HepG2 (cell line): ENCODE results near the gene ATP2B3. TPM values are rescaled to one million over a fixed set of nuclear protein-coding genes. Genes with fewer than 3 reads are reported as not detected.

Experiments
- ARID2 ChIP-seq: sonication (generic); formaldehyde crosslinking; IDR thresholded peaks from 2 replicates; pipeline ENCODE4 v1.8.1; 2022; ENCODE audit warnings: mild to moderate bottlenecking, missing genetic modification reagents, borderline replicate concordance
- ASH2L ChIP-seq: fragments of 300-600, 200-600 bp; sonication (generic); IDR thresholded peaks from 2 replicates; pipeline ENCODE4 v1.7.0; 2017; ENCODE audit warnings: low read depth, mild to moderate bottlenecking, moderate library complexity, mixed read lengths, low read length; ENCODE audit not compliant: insufficient read length
- DRAP1 ChIP-seq: IDR thresholded peaks from 2 replicates; pipeline ENCODE4 v1.6.1; 2016; ENCODE audit warnings: missing genetic modification reagents, missing compliant biosample characterization
- FOXA1 ChIP-seq, 2 experiments: fragments of 450-650 bp in 1 of 2; sonication (generic) in 1 of 2; formaldehyde crosslinking in 1 of 2; IDR thresholded peaks; 2 replicates each; pipeline versions ENCODE4 v1.4.0 to v1.6.1; 2016 to 2020; ENCODE audit warnings: missing genetic modification reagents in 1 of 2
- GATAD2A ChIP-seq: IDR thresholded peaks from 2 replicates; pipeline ENCODE4 v1.6.1; 2016
- KDM2A ChIP-seq: sonication (generic); formaldehyde crosslinking; IDR thresholded peaks from 2 replicates; pipeline ENCODE4 v1.4.0; 2020; ENCODE audit warnings: low read depth, missing genetic modification reagents, borderline replicate concordance
- NCOA2 ChIP-seq: sonication (generic); formaldehyde crosslinking; IDR thresholded peaks from 2 replicates; pipeline ENCODE4 v1.8.0; 2022; ENCODE audit warnings: inconsistent platforms
- REPIN1 ChIP-seq: sonication (generic); formaldehyde crosslinking; IDR thresholded peaks from 2 replicates; pipeline ENCODE4 v1.8.0; 2022; ENCODE audit warnings: missing genetic modification reagents, low read depth, mild to moderate bottlenecking, borderline replicate concordance
- SP1 ChIP-seq, 2 experiments: fragments of 450-650 bp in 1 of 2; sonication (generic) in 1 of 2; formaldehyde crosslinking in 1 of 2; IDR thresholded peaks; 2 replicates each; pipeline versions ENCODE4 v1.4.0 to v1.6.1; 2016 to 2020; ENCODE audit warnings: missing genetic modification reagents in 1 of 2
- SPEN ChIP-seq: sonication (generic); formaldehyde crosslinking; IDR thresholded peaks from 2 replicates; pipeline ENCODE4 v1.5.1; 2020; ENCODE audit warnings: low read depth, mild to moderate bottlenecking, missing genetic modification reagents
- TBX2 ChIP-seq: sonication (generic); formaldehyde crosslinking; IDR thresholded peaks from 2 replicates; pipeline ENCODE4 v1.5.0; 2020; ENCODE audit warnings: missing genetic modification reagents, mild to moderate bottlenecking, borderline replicate concordance
- TFAP4 ChIP-seq: sonication (generic); IDR thresholded peaks from 2 replicates; pipeline ENCODE4 v1.6.1; 2016; ENCODE audit warnings: low read depth, borderline replicate concordance
- ZFP37 ChIP-seq: sonication (generic); formaldehyde crosslinking; IDR thresholded peaks from 2 replicates; pipeline ENCODE4 v1.4.0; 2020; ENCODE audit warnings: missing genetic modification reagents, borderline replicate concordance
- ZNF543 ChIP-seq: sonication (generic); formaldehyde crosslinking; IDR thresholded peaks from 2 replicates; pipeline ENCODE4 v1.4.0; 2020; ENCODE audit warnings: mild to moderate bottlenecking, missing genetic modification reagents
- ZNF589 ChIP-seq: sonication (generic); formaldehyde crosslinking; conservative IDR thresholded peaks from 2 replicates; pipeline ENCODE4 v1.8.0; 2022; ENCODE audit warnings: mild to moderate bottlenecking, moderate library complexity, missing genetic modification reagents
- ZNF605 ChIP-seq: sonication (generic); formaldehyde crosslinking; IDR thresholded peaks from 2 replicates; pipeline ENCODE4 v1.8.0; 2022; ENCODE audit warnings: mild to moderate bottlenecking, missing genetic modification reagents
- polyA plus RNA-seq, 8 experiments: library from polyadenylated mRNA; depleted of rRNA in 3 of 8; stranded (reverse) in 7 of 8; unstranded in 1 of 8; fragments of >200 nt; fragmentation: Illumina TruSeq in 4 of 8; extraction: Trizol in 4 of 8; gene quantifications; 2 replicates each; pipeline versions ENCODE4 v1.2.1 to v1.2.3, GENCODE V29; 2011 to 2016; ENCODE audit warnings: low read depth in 4 of 8, missing spikeins in 1 of 8, mixed read lengths in 1 of 8; ENCODE audit not compliant: insufficient read depth in 1 of 8
- total RNA-seq, 5 experiments: library from RNA; depleted of rRNA; stranded (reverse); fragments of >200 nt; fragmentation: Illumina TruSeq; extraction: Trizol; gene quantifications; 2 replicates each; pipeline ENCODE4 v1.2.3, GENCODE V29; 2016; ENCODE audit warnings: low read depth in 1 of 5
- TF ChIP-seq, protein P1 (sequence below): sonication (generic); formaldehyde crosslinking; IDR thresholded peaks from 2 replicates; pipeline ENCODE4 v1.4.0; 2020; ENCODE audit warnings: mild to moderate bottlenecking, missing genetic modification reagents
- TF ChIP-seq, protein P2 (sequence below), 2 experiments: sonication (generic) in 1 of 2; formaldehyde crosslinking in 1 of 2; IDR thresholded peaks; 2 replicates each; pipeline versions ENCODE4 v1.5.1 to v1.6.1; 2011 to 2020; ENCODE audit warnings: borderline replicate concordance in 1 of 2, low read depth in 1 of 2, low read length in 1 of 2, mild to moderate bottlenecking in 1 of 2, missing genetic modification reagents in 1 of 2, moderate library complexity in 1 of 2
- TF ChIP-seq, protein P3 (sequence below): sonication (generic); formaldehyde crosslinking; IDR thresholded peaks from 2 replicates; pipeline ENCODE4 v1.9.0; 2021; ENCODE audit warnings: missing genetic modification reagents, mild to moderate bottlenecking, borderline replicate concordance
- TF ChIP-seq, protein P4 (sequence below): IDR thresholded peaks from 2 replicates; pipeline ENCODE4 v1.6.1; 2016

The ATP2B3 gene
- total and polyA plus RNA-seq, 2 of the 13 experiments (the other 11 are each of a cell fraction or from before 2014, with no cell fraction given), result not detected

- peak; percentile 65; the same call in 1 of the 2 replicates for TF ChIP-seq TFAP4
- peak; percentile 87 for TF ChIP-seq NCOA2 (CRISPR knock-in tag)
- TF ChIP-seq, protein P1, sequence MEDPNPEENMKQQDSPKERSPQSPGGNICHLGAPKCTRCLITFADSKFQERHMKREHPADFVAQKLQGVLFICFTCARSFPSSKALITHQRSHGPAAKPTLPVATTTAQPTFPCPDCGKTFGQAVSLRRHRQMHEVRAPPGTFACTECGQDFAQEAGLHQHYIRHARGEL, result no peak
- TF ChIP-seq ZNF605, result no peak; the same call in 1 of the 2 replicates
- TF ChIP-seq, protein P2, sequence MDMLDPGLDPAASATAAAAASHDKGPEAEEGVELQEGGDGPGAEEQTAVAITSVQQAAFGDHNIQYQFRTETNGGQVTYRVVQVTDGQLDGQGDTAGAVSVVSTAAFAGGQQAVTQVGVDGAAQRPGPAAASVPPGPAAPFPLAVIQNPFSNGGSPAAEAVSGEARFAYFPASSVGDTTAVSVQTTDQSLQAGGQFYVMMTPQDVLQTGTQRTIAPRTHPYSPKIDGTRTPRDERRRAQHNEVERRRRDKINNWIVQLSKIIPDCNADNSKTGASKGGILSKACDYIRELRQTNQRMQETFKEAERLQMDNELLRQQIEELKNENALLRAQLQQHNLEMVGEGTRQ (IDR thresholded peaks at IDR 0.05; ENCODE audit: low read depth, low read length), result no peak
- TF ChIP-seq, protein P2 (CRISPR knock-in tag; IDR thresholded peaks at IDR 0.05; ENCODE audit: borderline replicate concordance), result peak; percentile 33; the same call in 1 of the 2 replicates
- TF ChIP-seq SP1 (IDR thresholded peaks at IDR 0.05), result no peak
- no peak for TF ChIP-seq SP1 (CRISPR knock-in tag; IDR thresholded peaks at IDR 0.05)
- TF ChIP-seq ZFP37 (CRISPR knock-in tag), result no peak
- TF ChIP-seq REPIN1, result peak; percentile 47; the same call in 1 of the 2 replicates
- TF ChIP-seq ARID2 (CRISPR knock-in tag), result 0 out of 2 replicates have a peak, but pooled peaks have one; percentile 12
- TF ChIP-seq ZNF543, result peak; percentile 82; the same call in 1 of the 2 replicates
- TF ChIP-seq ZNF589, result peak; percentile 64; the same call in 1 of the 2 replicates
- TF ChIP-seq TBX2 (CRISPR knock-in tag), result no peak
- peak; percentile 61 for TF ChIP-seq GATAD2A (CRISPR knock-in tag)
- peak; percentile 74 for TF ChIP-seq ASH2L
- TF ChIP-seq, protein P3, sequence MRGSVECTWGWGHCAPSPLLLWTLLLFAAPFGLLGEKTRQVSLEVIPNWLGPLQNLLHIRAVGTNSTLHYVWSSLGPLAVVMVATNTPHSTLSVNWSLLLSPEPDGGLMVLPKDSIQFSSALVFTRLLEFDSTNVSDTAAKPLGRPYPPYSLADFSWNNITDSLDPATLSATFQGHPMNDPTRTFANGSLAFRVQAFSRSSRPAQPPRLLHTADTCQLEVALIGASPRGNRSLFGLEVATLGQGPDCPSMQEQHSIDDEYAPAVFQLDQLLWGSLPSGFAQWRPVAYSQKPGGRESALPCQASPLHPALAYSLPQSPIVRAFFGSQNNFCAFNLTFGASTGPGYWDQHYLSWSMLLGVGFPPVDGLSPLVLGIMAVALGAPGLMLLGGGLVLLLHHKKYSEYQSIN (CRISPR knock-in tag), result 0 out of 2 replicates have a peak, but pooled peaks have one; percentile 23
- TF ChIP-seq, protein P4, sequence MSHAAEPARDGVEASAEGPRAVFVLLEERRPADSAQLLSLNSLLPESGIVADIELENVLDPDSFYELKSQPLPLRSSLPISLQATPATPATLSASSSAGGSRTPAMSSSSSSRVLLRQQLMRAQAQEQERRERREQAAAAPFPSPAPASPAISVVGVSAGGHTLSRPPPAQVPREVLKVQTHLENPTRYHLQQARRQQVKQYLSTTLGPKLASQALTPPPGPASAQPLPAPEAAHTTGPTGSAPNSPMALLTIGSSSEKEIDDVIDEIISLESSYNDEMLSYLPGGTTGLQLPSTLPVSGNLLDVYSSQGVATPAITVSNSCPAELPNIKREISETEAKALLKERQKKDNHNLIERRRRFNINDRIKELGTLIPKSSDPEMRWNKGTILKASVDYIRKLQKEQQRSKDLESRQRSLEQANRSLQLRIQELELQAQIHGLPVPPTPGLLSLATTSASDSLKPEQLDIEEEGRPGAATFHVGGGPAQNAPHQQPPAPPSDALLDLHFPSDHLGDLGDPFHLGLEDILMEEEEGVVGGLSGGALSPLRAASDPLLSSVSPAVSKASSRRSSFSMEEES (CRISPR knock-in tag), result peak; percentile 27; the same call in 1 of the 2 replicates
- peak; percentile 75; the same call in 1 of the 2 replicates for TF ChIP-seq SPEN (CRISPR knock-in tag)
- peak; percentile 56; the same call in 1 of the 2 replicates for TF ChIP-seq DRAP1 (CRISPR knock-in tag)
- TF ChIP-seq KDM2A (CRISPR knock-in tag), result peak; percentile 68; the same call in 1 of the 2 replicates
- no peak for TF ChIP-seq FOXA1 (IDR thresholded peaks at IDR 0.05)
- TF ChIP-seq FOXA1 (CRISPR knock-in tag; IDR thresholded peaks at IDR 0.05), result peak; percentile 36
Observed at GRCh38 chrX:153626863-153627674, 109.6 kb downstream of the ATP2B3 start (continued).
